Parathyroid adenoma (tissue), 2 donors: Measurements from ENCODE around the gene MAP6.
A peak's percentile ranks its signal among the peaks of the same experiment; 100 is the strongest.

Experiments
- H2AFZ ChIP-seq: fragments of 300-600 bp; sonication (generic); one replicate; pipeline ENCODE4 v1.7.0; 2017; ENCODE audit warnings: antibody characterized with exemption, mild to moderate bottlenecking
- H3K27ac ChIP-seq: fragments of 300-600 bp; sonication (generic); one replicate; pipeline ENCODE4 v1.7.0; 2017
- H3K27me3 ChIP-seq: fragments of 300-600 bp; sonication (generic); one replicate; pipeline ENCODE4 v1.7.0; 2017; ENCODE audit warnings: low read length; ENCODE audit not compliant: control insufficient read depth, insufficient read depth
- H3K36me3 ChIP-seq: fragments of 300-600 bp; sonication (generic); one replicate; pipeline ENCODE4 v1.7.0; 2017; ENCODE audit warnings: low read length; ENCODE audit not compliant: control insufficient read depth, insufficient read depth
- H3K4me1 ChIP-seq: fragments of 300-600 bp; sonication (generic); one replicate; pipeline ENCODE4 v1.7.0; 2017; ENCODE audit warnings: control low read depth
- H3K4me2 ChIP-seq: fragments of 300-600 bp; sonication (generic); one replicate; pipeline ENCODE4 v1.7.0; 2017; ENCODE audit warnings: low read length
- H3K4me3 ChIP-seq: fragments of 300-600 bp; sonication (generic); one replicate; pipeline ENCODE4 v1.7.0; 2017; ENCODE audit warnings: low read depth, low read length
- H3K79me2 ChIP-seq: fragments of 300-600 bp; sonication (generic); one replicate; pipeline ENCODE4 v1.7.0; 2017; ENCODE audit warnings: control low read depth
- H3K9ac ChIP-seq: fragments of 300-600 bp; sonication (generic); one replicate; pipeline ENCODE4 v1.7.0; 2017; ENCODE audit warnings: mild to moderate bottlenecking
- H3K9me3 ChIP-seq: fragments of 300-600 bp; sonication (generic); one replicate; pipeline ENCODE4 v1.7.0; 2017; ENCODE audit warnings: low read length; ENCODE audit not compliant: control insufficient read depth
- CTCF ChIP-seq: fragments of 300-600 bp; sonication (generic); IDR thresholded peaks from one replicate; pipeline ENCODE4 v1.7.0; 2017; ENCODE audit warnings: antibody characterized with exemption, mild to moderate bottlenecking
- donor health status: primary hyperparathyroidism.

Gene MAP6

GRCh38 chr11:75566763-75567279, 102.0 kb downstream of the MAP6 start:
- H3K36me3 ChIP-seq: no peaks in the 10 kb centered on the region
- H2AFZ ChIP-seq: no peak overlapping the region
- no peak for TF ChIP-seq CTCF
- H3K9me3 ChIP-seq: no peaks in the 10 kb centered on the region
- H3K79me2 ChIP-seq: peaks cover 3% of the 10 kb centered on the region
- no peak overlapping the region for H3K27ac ChIP-seq
- H3K4me1 ChIP-seq: peaks cover 3% of the 10 kb centered on the region
- no peak overlapping the region for H3K4me3 ChIP-seq
- H3K9ac ChIP-seq: no peak overlapping the region
- H3K4me2 ChIP-seq: no peak overlapping the region
- no peaks in the 10 kb centered on the region for H3K27me3 ChIP-seq

GRCh38 chr11:75565916-75566762, 102.7 kb downstream of the MAP6 start:
- H3K36me3 ChIP-seq: no peaks in the 10 kb centered on the region
- H3K4me1 ChIP-seq: peaks cover 4% of the 10 kb centered on the region
- H3K9ac ChIP-seq: no peak overlapping the region
- H3K27me3 ChIP-seq: no peaks in the 10 kb centered on the region
- no peak overlapping the region for H3K4me3 ChIP-seq
- no peak overlapping the region for H3K4me2 ChIP-seq
- H3K79me2 ChIP-seq: peaks cover 3% of the 10 kb centered on the region
- no peaks in the 10 kb centered on the region for H3K9me3 ChIP-seq
- TF ChIP-seq CTCF: no peak
- no peak overlapping the region for H3K27ac ChIP-seq
- no peak overlapping the region for H2AFZ ChIP-seq

- peaks cover 3% of the 10 kb centered on the region for H3K79me2 ChIP-seq
- no peak overlapping the region for H2AFZ ChIP-seq
- H3K36me3 ChIP-seq: no peaks in the 10 kb centered on the region
- H3K9ac ChIP-seq: no peak overlapping the region
- H3K27ac ChIP-seq: peak overlapping the region; percentile 98
- no peak overlapping the region for H3K4me2 ChIP-seq
- H3K4me1 ChIP-seq: peaks cover 4% of the 10 kb centered on the region
- no peak for TF ChIP-seq CTCF
- H3K4me3 ChIP-seq: no peak overlapping the region
- no peaks in the 10 kb centered on the region for H3K9me3 ChIP-seq
- no peaks in the 10 kb centered on the region for H3K27me3 ChIP-seq
Measured at GRCh38 chr11:75565221-75565814, 103.5 kb downstream of the MAP6 start.

GRCh38 chr11:75563978-75564552, 104.8 kb downstream of the MAP6 start:
- Histone ChIP-seq H2AFZ (no peak overlapping the region), H3K4me1 (peaks cover 8% of the 10 kb centered on the region), H3K4me3 (peak overlapping the region; percentile 79), H3K79me2 (peaks cover 3% of the 10 kb centered on the region), H3K27ac (peak overlapping the region; percentile 98), H3K4me2 (peak overlapping the region; percentile 71), H3K36me3 (no peaks in the 10 kb centered on the region), H3K27me3 (no peaks in the 10 kb centered on the region), H3K9ac (no peak overlapping the region), H3K9me3 (no peaks in the 10 kb centered on the region)
- TF ChIP-seq CTCF: peak; percentile 44
